OCI-LY1 (cell line): ENCODE data around the gene ZIC1.

Experiments
- H2AFZ ChIP-seq: fragments of 200-600 bp; sonication (generic), shearing (Covaris generic); 2 replicates; pipeline ENCODE4 v1.6.0; 2014; ENCODE audit warnings: antibody characterized with exemption, mild to moderate bottlenecking, low read length
- H3F3A ChIP-seq: fragments of 200-600 bp; sonication (generic), shearing (Covaris generic); 2 replicates; pipeline ENCODE4 v1.6.0; 2014; ENCODE audit warnings: mild to moderate bottlenecking, antibody characterized with exemption, low read length, moderate library complexity; ENCODE audit not compliant: insufficient read depth
- H3K27ac ChIP-seq: fragments of 200-600 bp; sonication (generic); 2 replicates; pipeline ENCODE4 v1.5.1; 2014; ENCODE audit warnings: low read length, mixed run types, mild to moderate bottlenecking, low read depth; ENCODE audit not compliant: poor library complexity, severe bottlenecking
- H3K27me3 ChIP-seq: fragments of 200-600 bp; sonication (generic); 2 replicates; pipeline ENCODE4 v1.6.0; 2014; ENCODE audit warnings: antibody characterized with exemption, mild to moderate bottlenecking, low read length, moderate library complexity; ENCODE audit not compliant: insufficient read depth
- H3K36me3 ChIP-seq: fragments of 200-600 bp; sonication (generic); 2 replicates; pipeline ENCODE4 v1.6.1; 2014; ENCODE audit warnings: mild to moderate bottlenecking, antibody characterized with exemption, low read length, moderate library complexity, mixed read lengths; ENCODE audit not compliant: insufficient read depth
- H3K4me1 ChIP-seq: fragments of 200-600 bp; sonication (generic); 2 replicates; pipeline ENCODE4 v1.5.1; 2014; ENCODE audit warnings: mild to moderate bottlenecking, low read length, moderate library complexity; ENCODE audit not compliant: insufficient read depth, severe bottlenecking
- H3K4me2 ChIP-seq: fragments of 200-600 bp; sonication (generic), shearing (Covaris generic); 2 replicates; pipeline ENCODE4 v1.6.1; 2014; ENCODE audit warnings: low read length
- H3K4me3 ChIP-seq: fragments of 200-600 bp; sonication (generic); 2 replicates; pipeline ENCODE4 v1.5.1; 2014; ENCODE audit warnings: low read length, low read depth, mild to moderate bottlenecking, mixed read lengths; ENCODE audit not compliant: poor library complexity, severe bottlenecking
- H3K79me2 ChIP-seq: fragments of 200-600 bp; shearing (Covaris generic); 2 replicates; pipeline ENCODE4 v1.6.1; 2016; ENCODE audit warnings: mixed run types, low read length, mixed read lengths; ENCODE audit not compliant: insufficient read depth
- H3K9ac ChIP-seq: fragments of 200-600 bp; sonication (generic), shearing (Covaris generic); 2 replicates; pipeline ENCODE4 v1.6.1; 2014; ENCODE audit warnings: mild to moderate bottlenecking, low read length, mixed read lengths
- H3K9me2 ChIP-seq: fragments of 200-600 bp; sonication (generic), shearing (Covaris generic); 2 replicates; pipeline ENCODE4 v1.6.1; 2014; ENCODE audit warnings: low read depth, mild to moderate bottlenecking, low read length, mixed read lengths
- H3K9me3 ChIP-seq: fragments of 200-600 bp; shearing (Covaris generic); 2 replicates; pipeline ENCODE4 v1.6.1; 2014; ENCODE audit warnings: low read length, mixed read lengths
- H4K20me1 ChIP-seq: fragments of 200-600 bp; sonication (generic), shearing (Covaris generic); 2 replicates; pipeline ENCODE4 v1.6.0; 2016; ENCODE audit warnings: mild to moderate bottlenecking, low read length; ENCODE audit not compliant: insufficient read depth
- CTCF ChIP-seq: fragments of 200-600 bp; sonication (generic), shearing (Covaris generic); IDR thresholded peaks from 2 replicates; pipeline ENCODE4 v1.5.1; 2017; ENCODE audit warnings: mild to moderate bottlenecking, antibody characterized with exemption, low read length, moderate library complexity, mixed read lengths
- EZH2 ChIP-seq: fragments of 200-600 bp; sonication (generic), shearing (Covaris generic); IDR thresholded peaks from 2 replicates; pipeline ENCODE4 v1.8.0; 2017; ENCODE audit warnings: borderline replicate concordance, mixed run types, mild to moderate bottlenecking, antibody characterized with exemption, low read length, moderate library complexity, mixed read lengths

ZIC1 gene

GRCh38 chr3:147371140-147371539 is 38.0 kb upstream of the ZIC1 start:
- H3K27ac ChIP-seq = no peak overlapping the region
- no peak overlapping the region for H3K4me3 ChIP-seq
- no peak overlapping the region for H2AFZ ChIP-seq
- no peaks in the 10 kb centered on the region for H3K9me2 ChIP-seq
- no peaks in the 10 kb centered on the region for H3K27me3 ChIP-seq
- no peak overlapping the region for H3K9ac ChIP-seq
- no peaks in the 10 kb centered on the region for H3K9me3 ChIP-seq
- no peak overlapping the region for H3K4me2 ChIP-seq
- TF ChIP-seq CTCF = no peak
- TF ChIP-seq EZH2 = no peak
- H4K20me1 ChIP-seq = no peaks in the 10 kb centered on the region
- no peaks in the 10 kb centered on the region for H3K36me3 ChIP-seq
- no peaks in the 10 kb centered on the region for H3K4me1 ChIP-seq
- H3K79me2 ChIP-seq = no peaks in the 10 kb centered on the region
- H3F3A ChIP-seq = no peaks in the 10 kb centered on the region

GRCh38 chr3:147371771-147372340 is 37.3 kb upstream of the ZIC1 start:
- no peak overlapping the region for H3K4me2 ChIP-seq
- H3K9ac ChIP-seq = no peak overlapping the region
- no peaks in the 10 kb centered on the region for H3K36me3 ChIP-seq
- no peak overlapping the region for H2AFZ ChIP-seq
- H3K79me2 ChIP-seq = no peaks in the 10 kb centered on the region
- H3K27me3 ChIP-seq = no peaks in the 10 kb centered on the region
- no peaks in the 10 kb centered on the region for H3F3A ChIP-seq
- H4K20me1 ChIP-seq = no peaks in the 10 kb centered on the region
- H3K27ac ChIP-seq = no peak overlapping the region
- H3K4me3 ChIP-seq = no peak overlapping the region
- H3K9me2 ChIP-seq = no peaks in the 10 kb centered on the region
- no peaks in the 10 kb centered on the region for H3K9me3 ChIP-seq
- H3K4me1 ChIP-seq = no peaks in the 10 kb centered on the region
- TF ChIP-seq CTCF = no peak
- TF ChIP-seq EZH2 = no peak

- Histone ChIP-seq H3K9me2 (no peaks in the 10 kb centered on the region), H4K20me1 (no peaks in the 10 kb centered on the region), H3K79me2 (no peaks in the 10 kb centered on the region), H3K36me3 (no peaks in the 10 kb centered on the region), H3K4me1 (no peaks in the 10 kb centered on the region), H3K9me3 (no peaks in the 10 kb centered on the region), H3K4me2 (no peak overlapping the region), H2AFZ (no peak overlapping the region), H3F3A (no peaks in the 10 kb centered on the region), H3K27ac (no peak overlapping the region), H3K27me3 (no peaks in the 10 kb centered on the region), H3K4me3 (no peak overlapping the region), H3K9ac (no peak overlapping the region)
- no peak for TF ChIP-seq EZH2
Observed at GRCh38 chr3:147372525-147373027, 36.6 kb upstream of the ZIC1 start.

- no peaks in the 10 kb centered on the region for H3K9me3 ChIP-seq
- no peaks in the 10 kb centered on the region for H3K36me3 ChIP-seq
- no peaks in the 10 kb centered on the region for H3K4me1 ChIP-seq
- no peaks in the 10 kb centered on the region for H4K20me1 ChIP-seq
- no peaks in the 10 kb centered on the region for H3K79me2 ChIP-seq
- no peak overlapping the region for H3K9ac ChIP-seq
- no peaks in the 10 kb centered on the region for H3K27me3 ChIP-seq
- no peaks in the 10 kb centered on the region for H3K9me2 ChIP-seq
- H3K27ac ChIP-seq = no peak overlapping the region
- H3K4me3 ChIP-seq = no peak overlapping the region
- TF ChIP-seq CTCF (no peak), EZH2 (no peak)
- H3K4me2 ChIP-seq = no peak overlapping the region
- no peak overlapping the region for H2AFZ ChIP-seq
- H3F3A ChIP-seq = no peaks in the 10 kb centered on the region
Observed at GRCh38 chr3:147373301-147373700, 35.9 kb upstream of the ZIC1 start.
